Measurements from ENCODE around the gene TEX35.

Gene TEX35

DNA sequence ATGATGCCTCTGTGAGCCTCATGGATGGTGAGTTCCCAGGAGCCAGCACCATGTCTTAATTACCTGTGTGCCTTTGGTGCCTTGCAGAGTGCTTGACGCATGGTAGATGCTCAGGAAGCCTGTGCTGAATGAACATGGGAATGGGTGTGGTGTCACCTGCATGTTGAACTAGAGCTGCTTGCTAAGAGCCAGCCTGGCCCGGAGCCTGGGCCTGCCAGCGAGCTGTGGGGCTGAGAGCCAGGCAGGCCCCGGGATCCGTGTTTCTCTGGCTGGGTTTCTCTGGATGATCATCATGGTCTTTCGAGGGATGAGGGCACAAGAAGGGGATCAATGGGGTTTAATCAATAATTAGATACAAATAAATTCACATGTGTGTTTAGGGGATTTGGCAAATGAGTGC, 6.7 kb upstream of the TEX35 start:
- H3K9ac ChIP-seq (ENCODE audit: low read length), result no peak overlapping the region
- no peaks in the 10 kb centered on the region for H3K36me3 ChIP-seq (ENCODE audit: control insufficient read depth, insufficient read depth, low read length)
- H3K4me1 ChIP-seq (ENCODE audit: control insufficient read depth, insufficient read depth, low read length), result peaks cover 26% of the 10 kb centered on the region
- no peak overlapping the region for H3K4me3 ChIP-seq (ENCODE audit: low read length)
- H3K27me3 ChIP-seq (ENCODE audit: control insufficient read depth, insufficient read depth, low read length), result no peaks in the 10 kb centered on the region
- no peaks in the 10 kb centered on the region for H3K9me3 ChIP-seq (ENCODE audit: control insufficient read depth, low read length)

DNA sequence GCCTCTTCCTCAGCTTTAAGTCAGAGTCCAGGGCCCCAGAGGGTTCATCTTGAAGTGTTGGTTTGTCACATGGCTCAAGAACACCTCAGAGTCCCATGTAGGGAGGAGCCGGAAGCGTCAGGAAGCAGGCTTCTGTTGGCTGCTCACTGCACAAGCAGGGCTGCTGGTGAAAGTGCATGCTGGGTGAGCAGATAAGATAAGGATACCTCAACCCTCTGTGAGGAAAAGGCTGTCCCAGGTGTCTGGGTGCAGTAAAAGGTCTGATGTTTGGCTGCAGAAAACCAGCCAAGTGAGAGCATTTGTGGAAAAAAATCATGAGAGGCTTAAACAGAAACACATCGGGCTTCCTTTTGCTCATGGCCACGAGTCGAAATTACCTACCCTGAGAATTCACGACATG, 6.2 kb upstream of the TEX35 start:
- H3K36me3 ChIP-seq (ENCODE audit: control insufficient read depth, insufficient read depth, low read length), result no peaks in the 10 kb centered on the region
- peaks cover 21% of the 10 kb centered on the region for H3K4me1 ChIP-seq (ENCODE audit: control insufficient read depth, insufficient read depth, low read length)
- no peaks in the 10 kb centered on the region for H3K27me3 ChIP-seq (ENCODE audit: control insufficient read depth, insufficient read depth, low read length)
- H3K9ac ChIP-seq (ENCODE audit: low read length), result no peak overlapping the region
- no peak overlapping the region for H3K4me3 ChIP-seq (ENCODE audit: low read length)
- H3K9me3 ChIP-seq (ENCODE audit: control insufficient read depth, low read length), result no peaks in the 10 kb centered on the region

DNA sequence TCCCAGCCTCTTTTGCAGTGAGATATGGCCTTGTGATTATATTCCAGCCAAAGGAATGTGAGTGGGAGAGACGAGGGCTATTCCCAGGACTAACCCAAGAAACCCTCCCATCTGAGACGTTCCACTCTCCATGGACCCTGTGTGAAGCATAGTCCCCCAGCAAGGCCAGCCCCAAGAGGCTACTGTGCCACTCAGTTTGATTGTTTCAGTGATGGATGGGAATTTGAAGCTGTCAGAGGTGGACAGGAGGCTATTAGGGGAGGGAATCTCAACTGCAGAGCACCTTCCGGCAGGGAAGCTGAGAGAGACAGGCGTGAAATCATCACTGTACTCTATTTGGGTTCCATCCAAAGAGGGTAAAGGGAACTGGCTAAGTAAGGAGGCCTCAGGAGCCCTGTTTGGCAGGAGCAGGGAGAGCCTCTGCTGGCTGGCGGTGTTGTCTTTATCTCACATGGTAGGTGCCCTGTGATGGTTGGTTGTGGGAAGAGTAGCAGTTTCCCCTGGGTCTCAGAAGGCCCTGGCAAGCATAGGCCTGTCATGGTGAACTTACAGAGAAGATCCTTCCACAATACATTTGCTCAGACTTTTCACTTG, 3.4 kb upstream of the TEX35 start:
- H3K4me3 ChIP-seq (ENCODE audit: low read length), result no peak overlapping the region
- H3K36me3 ChIP-seq (ENCODE audit: control insufficient read depth, insufficient read depth, low read length), result no peaks in the 10 kb centered on the region
- H3K9me3 ChIP-seq (ENCODE audit: control insufficient read depth, low read length), result no peaks in the 10 kb centered on the region
- H3K27me3 ChIP-seq (ENCODE audit: control insufficient read depth, insufficient read depth, low read length), result no peaks in the 10 kb centered on the region
- peaks cover 41% of the 10 kb centered on the region for H3K4me1 ChIP-seq (ENCODE audit: control insufficient read depth, insufficient read depth, low read length)
- H3K9ac ChIP-seq (ENCODE audit: low read length), result no peak overlapping the region

DNA sequence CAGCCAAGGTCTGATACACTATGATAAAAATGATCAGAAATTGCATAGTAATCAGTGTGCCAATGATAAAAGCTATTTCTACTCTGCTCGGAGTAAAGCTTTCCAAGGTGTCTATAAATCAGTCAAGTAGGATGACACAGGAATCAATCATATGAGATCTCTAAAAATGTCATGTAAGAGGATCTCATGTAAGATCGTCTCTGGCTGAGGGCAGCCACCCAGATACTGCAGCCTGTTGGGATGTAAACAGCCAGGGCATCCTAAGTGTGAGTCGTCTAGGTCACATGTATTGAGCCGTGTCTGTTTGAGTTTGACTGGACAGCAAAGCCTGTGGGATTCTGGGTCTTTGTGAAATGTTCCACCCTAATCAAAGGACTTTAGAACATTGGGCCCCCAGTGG, 2.8 kb upstream of the TEX35 start:
- no peaks in the 10 kb centered on the region for H3K9me3 ChIP-seq (ENCODE audit: control insufficient read depth, low read length)
- no peak overlapping the region for H3K4me3 ChIP-seq (ENCODE audit: low read length)
- no peaks in the 10 kb centered on the region for H3K36me3 ChIP-seq (ENCODE audit: control insufficient read depth, insufficient read depth, low read length)

DNA sequence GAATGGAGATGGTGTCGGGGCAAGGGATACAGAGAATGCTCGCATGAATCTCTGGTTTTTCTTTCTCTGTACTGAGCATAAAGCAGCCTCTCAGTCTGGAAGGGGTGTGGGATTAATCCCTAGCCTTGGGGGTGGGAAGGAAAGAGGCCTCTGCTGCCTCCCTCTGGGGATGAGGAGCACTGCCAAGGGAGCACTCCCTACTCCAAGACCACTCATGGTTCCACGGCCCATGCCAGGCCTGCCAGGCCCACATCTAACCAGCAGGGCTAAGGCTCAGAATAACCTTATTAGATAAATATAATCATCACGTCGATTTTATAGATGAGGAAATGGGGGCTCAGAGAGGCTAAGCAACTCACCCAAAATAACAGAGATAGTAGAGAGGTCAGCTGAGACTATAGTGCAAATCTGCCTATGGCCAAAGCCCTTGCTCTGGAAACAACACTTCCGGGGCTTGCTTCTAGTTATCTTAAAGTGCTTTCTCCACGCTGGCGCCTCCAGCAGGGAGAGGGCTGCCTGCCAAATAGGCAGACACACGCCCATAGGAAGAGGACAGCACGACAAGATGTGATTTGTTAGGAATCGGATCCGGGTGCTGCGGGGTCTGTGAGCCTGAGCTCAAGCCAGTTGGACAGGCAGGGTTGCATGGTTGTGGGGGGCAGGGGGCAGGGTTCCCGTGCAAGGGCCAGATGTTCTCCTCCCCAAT, 522 bp downstream of the TEX35 start:
- no peak overlapping the region for H3K9ac ChIP-seq (ENCODE audit: low read length)
- peaks cover 22% of the 10 kb centered on the region for H3K4me1 ChIP-seq (ENCODE audit: control insufficient read depth, insufficient read depth, low read length)
- H3K27me3 ChIP-seq (ENCODE audit: control insufficient read depth, insufficient read depth, low read length), result no peaks in the 10 kb centered on the region
- H3K36me3 ChIP-seq (ENCODE audit: control insufficient read depth, insufficient read depth, low read length), result no peaks in the 10 kb centered on the region
- H3K4me3 ChIP-seq (ENCODE audit: low read length), result no peak overlapping the region
- no peaks in the 10 kb centered on the region for H3K9me3 ChIP-seq (ENCODE audit: control insufficient read depth, low read length)

More for the DNA sequence above, 2.8 kb upstream of the TEX35 start:
- no peak overlapping the region for H3K9ac ChIP-seq (ENCODE audit: low read length)
- H3K4me1 ChIP-seq (ENCODE audit: control insufficient read depth, insufficient read depth, low read length), result peaks cover 41% of the 10 kb centered on the region
- no peaks in the 10 kb centered on the region for H3K27me3 ChIP-seq (ENCODE audit: control insufficient read depth, insufficient read depth, low read length)

DNA sequence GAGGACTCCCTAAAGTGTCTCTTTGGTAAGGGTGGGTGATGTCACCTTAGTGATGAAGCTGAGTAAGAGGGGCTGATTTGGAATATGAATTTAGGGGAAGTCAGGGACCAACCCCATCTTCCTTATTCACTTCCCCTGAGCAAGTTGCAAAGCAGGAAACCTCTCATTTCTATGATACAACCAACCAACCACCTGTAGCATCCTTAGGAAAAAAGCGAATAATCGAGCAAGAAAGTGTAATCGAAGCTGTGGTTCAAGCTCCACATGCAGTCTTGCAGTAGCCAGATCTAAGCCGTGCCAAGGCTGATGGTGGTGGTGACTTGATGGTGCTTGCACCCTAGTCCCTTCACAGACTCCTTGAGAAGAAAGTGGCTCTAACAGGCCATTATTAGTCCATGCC, 3.2 kb downstream of the TEX35 start:
- no peaks in the 10 kb centered on the region for H3K36me3 ChIP-seq (ENCODE audit: control insufficient read depth, insufficient read depth, low read length)
- H3K9me3 ChIP-seq (ENCODE audit: control insufficient read depth, low read length), result no peaks in the 10 kb centered on the region
- H3K4me3 ChIP-seq (ENCODE audit: low read length), result no peak overlapping the region
- no peaks in the 10 kb centered on the region for H3K27me3 ChIP-seq (ENCODE audit: control insufficient read depth, insufficient read depth, low read length)
- no peak overlapping the region for H3K9ac ChIP-seq (ENCODE audit: low read length)
- peaks cover 22% of the 10 kb centered on the region for H3K4me1 ChIP-seq (ENCODE audit: control insufficient read depth, insufficient read depth, low read length)

DNA sequence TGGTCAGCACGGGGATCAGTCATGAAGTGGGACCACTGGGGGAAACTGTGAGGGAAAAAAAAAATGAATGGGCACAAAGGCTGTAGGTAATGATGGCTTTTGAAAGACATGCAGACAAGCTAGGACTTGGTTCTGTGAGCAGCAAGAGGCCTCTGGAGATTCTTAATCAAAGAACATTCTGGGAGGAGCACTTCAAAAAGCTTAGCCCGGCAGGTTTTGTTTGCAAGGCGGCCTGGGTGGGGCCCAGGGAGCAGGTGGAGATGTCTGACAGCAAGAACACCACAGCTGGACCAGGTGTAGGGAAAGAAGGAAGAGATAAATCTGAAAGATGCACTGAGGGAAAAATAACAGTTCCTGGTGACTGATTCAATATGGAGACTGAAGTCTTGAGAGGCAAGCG, 6.0 kb downstream of the TEX35 start:
- Histone ChIP-seq H3K36me3 (ENCODE audit: control insufficient read depth, insufficient read depth, low read length) (no peaks in the 10 kb centered on the region), H3K27me3 (ENCODE audit: control insufficient read depth, insufficient read depth, low read length) (no peaks in the 10 kb centered on the region), H3K9ac (ENCODE audit: low read length) (no peak overlapping the region), H3K4me1 (ENCODE audit: control insufficient read depth, insufficient read depth, low read length) (peaks cover 4% of the 10 kb centered on the region), H3K9me3 (ENCODE audit: control insufficient read depth, low read length) (no peaks in the 10 kb centered on the region), H3K4me3 (ENCODE audit: low read length) (no peak overlapping the region)

DNA sequence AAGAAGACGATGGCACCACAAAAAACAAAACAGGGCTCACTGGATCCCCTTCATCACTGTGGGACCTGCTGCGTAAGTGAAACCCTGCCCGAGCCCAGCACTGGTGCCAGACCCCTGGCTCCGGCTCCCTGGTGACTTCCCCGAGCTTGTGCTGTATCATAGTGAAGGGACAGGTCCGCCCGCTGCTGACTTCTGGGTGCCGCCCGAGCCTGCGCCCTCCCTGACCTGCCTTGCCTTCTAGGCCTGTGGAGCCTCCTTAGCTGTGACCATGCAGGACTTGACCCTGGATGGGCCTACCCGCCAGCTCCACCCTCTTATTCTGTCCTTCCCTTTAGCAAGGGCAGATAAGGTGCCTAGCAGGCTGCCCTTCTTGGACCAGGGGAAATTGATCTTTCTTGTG, 7.9 kb downstream of the TEX35 start:
- no peaks in the 10 kb centered on the region for H3K9me3 ChIP-seq (ENCODE audit: control insufficient read depth, low read length)
- H3K27me3 ChIP-seq (ENCODE audit: control insufficient read depth, insufficient read depth, low read length), result no peaks in the 10 kb centered on the region
- no peaks in the 10 kb centered on the region for H3K36me3 ChIP-seq (ENCODE audit: control insufficient read depth, insufficient read depth, low read length)
- H3K9ac ChIP-seq (ENCODE audit: low read length), result no peak overlapping the region
- no peaks in the 10 kb centered on the region for H3K4me1 ChIP-seq (ENCODE audit: control insufficient read depth, insufficient read depth, low read length)
- H3K4me3 ChIP-seq (ENCODE audit: low read length), result no peak overlapping the region

DNA sequence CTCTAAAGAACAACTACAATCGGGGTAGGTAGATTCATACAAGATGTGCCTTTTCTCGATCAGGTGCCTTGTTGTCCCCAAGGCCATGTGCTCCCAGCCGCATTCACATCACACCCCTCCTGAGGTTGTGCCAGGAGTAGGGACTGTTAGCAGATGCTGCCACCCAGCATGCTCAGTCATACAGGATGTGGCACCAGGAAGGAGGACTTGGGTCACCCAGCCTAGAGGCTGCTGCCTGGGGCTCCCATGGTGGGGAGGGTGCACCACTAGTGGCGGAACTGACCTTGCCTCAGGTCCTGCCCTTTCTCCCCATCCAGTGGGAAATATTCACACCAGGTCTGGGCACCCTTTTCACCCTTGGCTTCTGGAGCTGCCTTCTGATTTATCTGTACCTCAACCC, 8.3 kb downstream of the TEX35 start:
- Histone ChIP-seq H3K9ac (ENCODE audit: low read length) (no peak overlapping the region), H3K4me1 (ENCODE audit: control insufficient read depth, insufficient read depth, low read length) (no peaks in the 10 kb centered on the region), H3K9me3 (ENCODE audit: control insufficient read depth, low read length) (no peaks in the 10 kb centered on the region), H3K4me3 (ENCODE audit: low read length) (no peak overlapping the region), H3K36me3 (ENCODE audit: control insufficient read depth, insufficient read depth, low read length) (no peaks in the 10 kb centered on the region), H3K27me3 (ENCODE audit: control insufficient read depth, insufficient read depth, low read length) (no peaks in the 10 kb centered on the region)

DNA sequence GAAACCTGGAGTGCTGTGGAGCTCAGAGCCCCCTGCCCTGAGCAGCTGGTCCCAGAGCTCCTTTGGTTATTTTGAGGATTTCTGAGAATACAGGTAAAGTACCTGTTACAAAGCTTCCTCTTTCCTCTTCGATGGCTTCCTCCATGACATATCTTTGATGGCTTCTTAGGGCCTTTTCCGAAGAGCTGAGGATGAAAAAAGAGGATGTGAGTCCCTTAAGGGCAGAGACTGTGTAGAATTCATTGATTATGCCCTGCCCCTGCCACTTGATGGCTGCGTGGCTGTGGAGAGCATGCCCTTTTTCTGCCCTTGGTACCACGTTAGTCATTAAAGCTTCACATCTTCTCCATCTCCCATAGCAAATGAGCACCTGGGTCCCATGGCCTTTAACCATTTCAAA, 14.2 kb downstream of the TEX35 start:
- peaks cover 14% of the 10 kb centered on the region for H3K4me1 ChIP-seq (ENCODE audit: control insufficient read depth, insufficient read depth, low read length)
- H3K9me3 ChIP-seq (ENCODE audit: control insufficient read depth, low read length), result no peaks in the 10 kb centered on the region
- no peak overlapping the region for H3K4me3 ChIP-seq (ENCODE audit: low read length)
- H3K9ac ChIP-seq (ENCODE audit: low read length), result no peak overlapping the region
- no peaks in the 10 kb centered on the region for H3K36me3 ChIP-seq (ENCODE audit: control insufficient read depth, insufficient read depth, low read length)
- H3K27me3 ChIP-seq (ENCODE audit: control insufficient read depth, insufficient read depth, low read length), result no peaks in the 10 kb centered on the region

DNA sequence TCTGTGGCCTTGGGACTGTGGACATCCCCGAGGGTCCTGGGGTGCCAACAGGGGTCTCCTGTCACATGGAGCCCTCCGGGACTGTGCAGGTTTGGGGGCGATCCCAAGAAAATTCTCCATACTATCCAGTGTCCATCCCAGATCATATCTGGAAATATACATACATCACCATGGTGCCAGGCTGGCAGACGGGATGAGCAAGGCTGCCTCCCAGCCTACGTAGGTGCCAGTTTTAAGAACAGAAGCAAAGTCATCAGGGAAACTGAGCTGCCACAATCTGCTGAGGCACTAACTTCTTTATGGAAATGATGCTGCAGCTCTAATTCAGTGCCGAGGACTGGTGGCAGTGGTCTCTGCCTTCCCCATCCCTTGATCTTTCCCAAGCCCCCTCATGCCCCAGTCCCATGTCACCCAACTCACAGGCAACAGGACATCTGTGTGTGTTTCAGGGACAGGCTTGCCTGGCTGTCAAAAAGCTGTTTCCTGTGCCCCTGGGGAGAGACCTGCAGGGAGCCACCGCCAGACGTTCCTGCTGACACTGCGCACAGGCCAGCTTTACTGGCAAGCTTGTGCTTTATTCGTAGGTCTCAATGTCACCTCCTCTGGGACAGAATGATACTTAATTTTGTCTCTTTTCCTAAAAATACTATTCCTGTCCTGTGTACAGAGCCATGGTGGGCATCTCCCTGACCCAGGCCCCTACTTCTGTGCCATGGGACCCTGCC, 15.5 kb downstream of the TEX35 start:
- no peak overlapping the region for H3K9ac ChIP-seq (ENCODE audit: low read length)
- no peak overlapping the region for H3K4me3 ChIP-seq (ENCODE audit: low read length)
- peaks cover 21% of the 10 kb centered on the region for H3K4me1 ChIP-seq (ENCODE audit: control insufficient read depth, insufficient read depth, low read length)
- no peaks in the 10 kb centered on the region for H3K9me3 ChIP-seq (ENCODE audit: control insufficient read depth, low read length)
- no peaks in the 10 kb centered on the region for H3K36me3 ChIP-seq (ENCODE audit: control insufficient read depth, insufficient read depth, low read length)
- no peaks in the 10 kb centered on the region for H3K27me3 ChIP-seq (ENCODE audit: control insufficient read depth, insufficient read depth, low read length)

DNA sequence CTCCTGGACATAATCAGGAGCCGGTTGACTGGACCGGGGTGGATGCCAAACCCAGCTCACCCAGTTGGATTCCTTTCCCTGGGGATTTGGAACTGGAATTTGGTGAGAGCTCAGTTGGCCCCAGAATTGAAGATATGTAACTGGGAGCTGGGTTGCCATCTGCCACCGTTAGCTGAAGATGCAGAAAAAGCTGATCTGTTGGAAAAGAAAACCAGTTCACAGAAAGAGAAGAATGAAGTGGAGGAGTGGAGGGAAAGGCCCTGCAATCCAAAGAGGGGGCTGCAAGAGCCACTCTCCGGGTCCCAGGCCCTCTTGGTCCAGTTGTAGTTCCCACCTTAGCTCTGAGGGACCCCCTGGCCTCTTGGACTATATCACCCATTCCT, 16.0 kb downstream of the TEX35 start:
- no peaks in the 10 kb centered on the region for H3K9me3 ChIP-seq (ENCODE audit: control insufficient read depth, low read length)
- peaks cover 24% of the 10 kb centered on the region for H3K4me1 ChIP-seq (ENCODE audit: control insufficient read depth, insufficient read depth, low read length)
- H3K27me3 ChIP-seq (ENCODE audit: control insufficient read depth, insufficient read depth, low read length), result no peaks in the 10 kb centered on the region
- H3K9ac ChIP-seq (ENCODE audit: low read length), result no peak overlapping the region
- H3K36me3 ChIP-seq (ENCODE audit: control insufficient read depth, insufficient read depth, low read length), result no peaks in the 10 kb centered on the region
- no peak overlapping the region for H3K4me3 ChIP-seq (ENCODE audit: low read length)

Measured in mucosa of stomach (tissue), 1 donor.